Measurements from ENCODE around the gene KDM3B.
"Not testable (repeated sequence)": the region's sequence is repeated elsewhere in the genome, so short reads cannot be mapped to it uniquely, and the experiment has no call there.

The KDM3B gene

GRCh38 chr5:138352071-138352721 lies at the start of gene KDM3B:
Gene KDM3B, plus strand, starts transcription at chr5:138352685. Its CDS starts 111 bp downstream, at chr5:138352796.
- DNase-seq, result peak; percentile 65 to 82

- DNase-seq, result no peak
Observed at GRCh38 chr5:138303372-138303771, 49.1 kb upstream of the KDM3B start.

- DNase-seq, result no peak
Observed at GRCh38 chr5:138305797-138306196, 46.7 kb upstream of the KDM3B start.

- no peak for DNase-seq
Observed at GRCh38 chr5:138315751-138316278, 36.7 kb upstream of the KDM3B start.

GRCh38 chr5:138316355-138316754 lies 36.1 kb upstream of the KDM3B start:
- DNase-seq, result no peak

- not testable (repeated sequence) for DNase-seq
Observed at GRCh38 chr5:138318211-138318610, 34.3 kb upstream of the KDM3B start.

- no peak for DNase-seq
Observed at GRCh38 chr5:138330813-138331448, 21.6 kb upstream of the KDM3B start.

GRCh38 chr5:138331449-138332368 lies 20.8 kb upstream of the KDM3B start, which contains the start of gene CDC25C:
Gene CDC25C, minus strand, starts transcription at chr5:138331804. Its CDS starts 624 bp downstream, at chr5:138331180.
- DNase-seq, result peak; percentile 93 to 94

GRCh38 chr5:138334867-138335447 lies 17.5 kb upstream of the KDM3B start:
- DNase-seq, result no peak

- DNase-seq, result peak; percentile 68 to 74
Observed at GRCh38 chr5:138336952-138337684, 15.4 kb upstream of the KDM3B start.

GRCh38 chr5:138337685-138338410 lies 14.6 kb upstream of the KDM3B start, which contains the start of gene FAM53C:
Gene FAM53C, plus strand, starts transcription at chr5:138338266. Its CDS starts 3,070 bp downstream, at chr5:138341336.
- DNase-seq, result peak; percentile 82 to 85

- no peak for DNase-seq
Observed at GRCh38 chr5:138338411-138339090, 13.9 kb upstream of the KDM3B start.

- no peak for DNase-seq
Observed at GRCh38 chr5:138339091-138339456, 13.4 kb upstream of the KDM3B start.

GRCh38 chr5:138339464-138339863 lies 13.0 kb upstream of the KDM3B start:
- DNase-seq, result no peak

GRCh38 chr5:138340008-138340407 lies 12.5 kb upstream of the KDM3B start:
- DNase-seq, result no peak

GRCh38 chr5:138344887-138345622 lies 7.4 kb upstream of the KDM3B start:
- DNase-seq, result no peak

GRCh38 chr5:138346889-138347288 lies 5.6 kb upstream of the KDM3B start:
- DNase-seq, result no peak

- no peak for DNase-seq
Observed at GRCh38 chr5:138349852-138350562, 2.5 kb upstream of the KDM3B start.

GRCh38 chr5:138350563-138350890 lies 2.0 kb upstream of the KDM3B start:
- DNase-seq, result no peak
